Stimulated activated CD4-positive, alpha-beta T cell treated with anti-CD3 and anti-CD28 coated beads, Interleukin-1b, Interleukin-23, amount 100 ng/mL, for 1 hour (primary cell): Measurements from ENCODE around the gene SLC19A2.
"Not testable (repeated sequence)": the region's sequence is repeated elsewhere in the genome, so short reads cannot be mapped to it uniquely, and the experiment has no call there.

Source experiments
- DNase-seq, 2 donors: peaks; one replicate each; pipeline ENCODE4 v3.0.0-alpha.2; 2020; ENCODE audit warnings: low read depth in 2 of 2

Gene SLC19A2

DNA sequence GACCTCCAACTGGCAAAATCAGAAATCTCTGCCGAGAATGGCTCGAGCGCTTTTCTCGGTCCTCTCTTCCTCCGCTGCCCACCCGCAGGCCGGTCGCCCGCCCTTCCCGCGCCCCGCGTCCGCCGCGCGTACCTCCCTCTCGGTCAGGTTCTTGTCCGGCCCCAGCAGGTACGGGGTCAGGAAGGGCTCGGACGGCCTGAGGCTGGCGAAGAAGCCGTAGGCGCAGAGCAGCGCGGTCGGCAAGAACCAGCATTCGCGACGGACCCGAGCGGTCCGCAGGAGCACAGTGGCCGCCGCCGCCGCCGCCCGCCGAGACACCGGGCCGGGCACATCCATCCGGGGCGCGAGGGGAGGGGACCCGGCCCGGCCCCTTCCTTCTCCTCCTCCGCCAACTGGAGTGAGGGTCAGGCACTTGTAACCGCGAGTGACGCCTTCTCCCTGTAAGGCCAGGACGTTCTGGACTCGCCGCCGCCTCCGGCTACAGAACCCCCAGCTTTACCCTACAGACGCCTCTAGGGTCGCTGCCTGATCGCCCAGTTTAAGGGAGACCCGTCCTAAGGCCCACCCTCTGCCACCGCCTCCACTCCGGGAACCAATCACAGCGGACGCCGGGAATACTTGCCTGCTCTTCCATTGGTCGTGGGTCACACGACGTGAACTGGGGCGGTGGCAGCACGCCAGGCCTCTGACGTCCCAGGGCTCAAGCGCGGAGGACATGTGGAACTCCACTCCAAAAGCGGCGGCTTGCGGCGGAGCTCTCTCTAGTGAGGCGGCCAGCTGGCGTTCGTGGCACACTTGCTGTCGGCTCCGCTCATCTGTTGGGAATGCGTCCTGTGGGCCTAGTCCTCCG is at the start of gene SLC19A2:
SLC19A2 (minus strand) TSS at position 514 of the 850 bp plus-strand sequence; CDS start at position 336, 178 bp downstream.
- peak; percentile 75 to 79 for DNase-seq

GRCh38 chr1:169534653-169535052 is 48.9 kb upstream of the SLC19A2 start:
- no peak for DNase-seq

GRCh38 chr1:169533528-169534190 is 47.9 kb upstream of the SLC19A2 start:
- not testable (repeated sequence) for DNase-seq

DNA sequence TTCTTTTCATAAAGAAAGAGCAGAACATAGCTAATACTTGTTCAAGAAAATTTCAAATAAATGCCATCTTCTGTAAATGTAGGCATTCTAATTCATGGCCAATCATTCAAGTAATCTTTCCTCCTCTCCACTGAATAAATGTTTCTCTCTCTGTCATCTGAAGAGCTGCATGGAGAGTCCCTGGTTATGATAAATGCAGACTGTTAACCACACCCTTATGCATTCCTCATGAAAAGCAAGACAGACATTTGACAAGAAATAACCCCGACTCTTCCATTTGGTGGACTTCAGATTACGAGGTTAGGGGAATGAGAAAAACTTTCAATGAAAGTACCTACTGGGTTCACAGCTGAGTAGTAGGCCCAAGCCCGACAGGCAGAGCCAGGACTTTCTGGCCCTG is 44.7 kb upstream of the SLC19A2 start:
- no peak for DNase-seq

GRCh38 chr1:169529068-169529642 is 43.4 kb upstream of the SLC19A2 start:
- no peak for DNase-seq

DNA sequence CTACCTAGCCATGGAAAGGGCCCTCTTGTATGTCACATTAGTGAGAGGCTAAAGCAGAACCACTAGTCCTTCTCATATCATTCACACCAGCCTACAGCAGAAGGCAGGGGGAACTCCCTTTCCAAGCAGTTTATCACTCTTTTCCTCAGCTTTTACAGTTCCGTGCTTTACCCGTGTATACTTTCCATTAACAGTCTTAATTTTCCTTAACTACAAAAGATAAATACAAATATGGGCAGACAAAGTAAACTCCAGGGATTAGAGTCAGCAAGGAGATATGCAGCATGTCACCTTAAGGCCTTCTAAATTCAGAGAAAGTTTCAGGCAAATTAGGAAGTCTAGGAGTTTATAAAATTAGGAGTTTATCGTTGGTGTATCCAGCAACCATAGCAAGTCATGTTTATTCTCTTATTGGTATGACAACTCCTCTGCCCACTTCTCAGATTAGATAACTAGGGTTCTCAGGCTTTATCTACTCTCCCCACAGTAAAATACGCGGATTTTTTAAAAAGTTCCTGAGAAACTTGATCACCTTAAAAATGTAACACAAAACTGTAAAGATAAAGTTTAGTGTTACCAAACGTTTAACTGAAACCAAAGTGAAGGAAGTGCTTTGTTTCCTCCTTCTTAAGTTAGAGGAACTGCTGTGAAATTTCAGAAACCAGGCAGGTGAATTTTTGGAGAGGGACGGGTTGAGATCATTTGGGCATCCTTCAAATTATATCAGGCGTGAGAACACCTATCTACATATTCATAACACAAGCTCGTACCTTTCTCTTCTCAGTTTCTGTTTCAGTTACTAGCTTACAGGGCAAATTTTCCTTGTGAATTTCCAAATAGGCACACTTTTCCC is 42.7 kb upstream of the SLC19A2 start:
- no peak for DNase-seq

- DNase-seq: no peak
Observed at GRCh38 chr1:169527451-169528214, 41.9 kb upstream of the SLC19A2 start.

DNA sequence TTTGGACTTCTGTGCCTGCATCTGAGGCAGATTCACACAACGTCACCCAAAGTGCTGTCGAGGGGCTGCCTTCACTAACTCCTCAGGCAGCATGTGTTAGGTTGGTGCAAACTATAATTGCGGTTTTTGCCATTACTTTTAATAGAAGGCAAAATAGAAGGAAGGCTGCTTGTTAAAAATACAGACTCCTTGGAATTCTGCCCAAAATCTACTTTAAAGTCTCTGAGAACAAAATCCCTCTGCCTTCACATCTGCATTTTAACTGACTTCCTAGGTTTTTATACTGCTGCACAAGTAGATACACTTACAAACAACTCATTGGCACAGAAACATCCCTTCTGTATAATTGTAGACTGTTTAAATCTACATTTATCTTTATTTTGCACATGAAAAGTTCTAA is 41.3 kb upstream of the SLC19A2 start:
- DNase-seq: no peak

GRCh38 chr1:169526120-169526832 is 40.5 kb upstream of the SLC19A2 start:
- DNase-seq: no peak

- no peak for DNase-seq
Observed at GRCh38 chr1:169525391-169525790, 39.6 kb upstream of the SLC19A2 start.

DNA sequence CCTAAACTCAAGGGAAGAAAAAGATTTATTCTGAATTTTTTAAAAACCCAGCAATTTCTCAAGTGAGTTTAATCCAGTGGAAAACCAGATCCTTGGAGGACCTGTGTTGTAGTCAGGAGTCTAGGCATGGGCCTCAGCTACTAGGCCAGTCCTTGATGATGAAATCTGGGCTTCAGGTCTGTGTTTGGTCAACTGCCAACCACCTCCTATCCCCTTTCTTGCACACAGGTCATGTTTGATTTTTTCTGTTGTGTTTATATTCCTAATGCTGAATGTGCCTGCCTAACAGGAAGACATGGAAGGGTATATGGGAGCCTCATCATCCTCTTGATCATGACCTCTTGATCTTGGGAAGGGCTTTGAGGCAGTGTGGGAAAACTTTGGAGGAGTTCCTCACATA is 38.2 kb upstream of the SLC19A2 start:
- no peak for DNase-seq

DNA sequence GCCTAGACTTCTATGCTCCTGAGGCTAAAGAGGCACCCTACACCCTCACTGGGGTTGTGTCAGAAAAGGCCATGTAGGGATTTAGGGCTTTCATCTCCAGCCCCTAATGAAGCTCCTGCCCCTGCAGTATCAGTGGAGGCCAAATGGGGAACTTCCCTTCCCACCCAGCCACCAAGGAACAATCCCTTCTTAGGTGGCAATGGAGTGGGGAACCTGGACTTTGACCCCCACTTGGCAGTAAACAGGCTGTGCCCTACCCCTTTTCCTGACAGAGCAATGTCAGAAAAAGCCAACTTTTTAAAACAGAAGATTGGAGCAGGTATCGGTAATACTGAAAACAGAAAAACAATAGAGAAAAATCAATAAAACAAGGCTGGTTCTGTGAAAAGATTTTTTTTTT is 35.5 kb upstream of the SLC19A2 start:
- no peak for DNase-seq

GRCh38 chr1:169517558-169518186 is 31.9 kb upstream of the SLC19A2 start:
- no peak for DNase-seq

- DNase-seq: no peak
Observed at GRCh38 chr1:169515641-169516040, 29.9 kb upstream of the SLC19A2 start.

DNA sequence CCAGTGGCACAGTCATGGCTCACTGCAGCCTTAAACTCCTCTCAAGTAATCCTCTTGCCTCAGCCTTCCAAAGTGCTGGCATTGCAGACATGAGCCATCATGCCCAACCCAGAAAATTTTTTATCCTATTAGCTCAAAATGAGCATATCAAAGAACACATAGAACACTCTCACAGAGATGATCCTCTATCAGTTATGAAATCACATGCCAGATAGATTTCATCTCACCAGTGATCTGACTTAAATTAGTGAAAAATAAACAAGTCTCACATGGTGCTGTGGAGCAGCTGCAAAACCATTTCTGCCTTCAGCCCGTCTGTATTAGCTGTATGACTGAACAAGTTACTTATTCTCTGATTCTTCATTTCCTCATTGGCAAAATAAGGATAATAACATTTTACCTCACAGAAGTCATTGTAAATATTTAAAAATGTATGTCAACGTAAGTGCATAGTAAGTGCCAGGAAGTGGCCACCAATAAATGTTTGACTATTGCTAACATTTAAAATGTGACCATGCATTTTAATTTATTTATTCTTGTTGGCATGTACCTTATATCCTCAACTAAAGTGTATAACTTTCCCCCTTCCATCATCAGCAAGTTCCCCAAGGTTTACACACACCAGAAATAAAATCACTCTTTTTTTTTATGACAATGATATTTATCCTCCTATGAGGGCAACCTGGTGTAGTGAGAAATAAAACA is 29.0 kb upstream of the SLC19A2 start:
- no peak for DNase-seq

DNA sequence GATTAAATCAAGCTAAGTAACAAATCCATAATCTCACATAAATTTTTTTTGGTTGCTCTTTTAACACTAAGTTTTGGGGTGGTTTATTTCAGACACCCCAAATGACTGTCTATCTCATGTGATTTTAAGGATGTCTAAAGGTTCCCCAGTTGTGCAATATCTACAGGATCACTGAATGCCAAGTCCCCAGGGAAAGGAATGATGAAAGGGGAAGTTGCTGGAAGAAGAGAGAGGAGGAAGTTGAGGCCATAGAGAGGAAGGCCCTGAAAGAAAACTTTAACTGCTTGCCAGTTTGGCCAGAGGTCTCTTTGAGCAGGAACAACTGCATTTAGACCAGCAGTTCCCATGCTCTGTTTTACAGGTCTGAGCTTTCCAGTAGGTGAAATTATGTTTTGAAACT is 27.5 kb upstream of the SLC19A2 start:
- no peak for DNase-seq

GRCh38 chr1:169511316-169512005 is 25.7 kb upstream of the SLC19A2 start:
- DNase-seq: no peak

GRCh38 chr1:169510060-169510459 is 24.3 kb upstream of the SLC19A2 start:
- DNase-seq: no peak

DNA sequence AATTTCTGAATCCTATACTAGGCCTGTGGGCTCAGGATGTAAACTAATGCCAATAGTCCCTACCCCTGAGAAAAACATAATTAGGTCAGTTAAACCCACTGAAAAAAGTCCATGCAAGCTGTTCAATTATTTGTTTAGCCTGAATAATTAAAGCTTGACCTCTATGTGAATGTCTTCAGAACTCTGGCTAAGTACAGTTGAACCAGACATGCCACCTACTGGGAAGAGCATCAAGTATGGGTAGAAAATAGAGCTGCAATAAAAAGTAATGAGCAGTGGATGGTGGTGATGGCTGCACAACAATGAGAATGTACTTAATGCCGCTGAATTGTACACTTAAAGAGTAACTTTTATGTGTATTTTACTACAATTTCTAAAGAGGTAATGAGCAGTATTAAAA is 23.6 kb upstream of the SLC19A2 start:
- no peak for DNase-seq
